GM12891 (cell line): Measurements from ENCODE around the gene SGSM1.

Experiments used
- PAX5 ChIP-seq: IDR thresholded peaks from 2 replicates; pipeline ENCODE4 v1.6.1; 2011; ENCODE audit warnings: low read length, moderate library complexity, mild to moderate bottlenecking; ENCODE audit not compliant: insufficient read depth, severe bottlenecking
- POLR2A ChIP-seq: IDR thresholded peaks from 2 replicates; pipeline ENCODE4 v1.6.1; 2011; ENCODE audit warnings: low read depth, low read length, control low read depth
- POLR2AphosphoS5 ChIP-seq: IDR thresholded peaks from 2 replicates; pipeline ENCODE4 v1.6.1; 2011; ENCODE audit warnings: low read depth, low read length, control low read depth
- SPI1 ChIP-seq: IDR thresholded peaks from 2 replicates; pipeline ENCODE4 v1.6.1; 2011; ENCODE audit warnings: low read depth, low read length, control low read depth
- TAF1 ChIP-seq: IDR thresholded peaks from 2 replicates; pipeline ENCODE4 v1.6.1; 2011; ENCODE audit warnings: low read depth, low read length, control low read depth

- TF ChIP-seq POLR2AphosphoS5 (no peak), TAF1 (no peak), POLR2A (no peak), PAX5 (no peak), SPI1 (no peak)
Observed at GRCh38 chr22:24871611-24872205, 65.7 kb downstream of the SGSM1 start.
